ENCODE results near the gene DPP6. TPM values are rescaled to one million over a fixed set of nuclear protein-coding genes. Genes with fewer than 3 reads are reported as not detected.

The DPP6 gene
- total RNA-seq, 3 donors from 2014 or later: 0.59 to 0.98 TPM; not detected in 1

DNA sequence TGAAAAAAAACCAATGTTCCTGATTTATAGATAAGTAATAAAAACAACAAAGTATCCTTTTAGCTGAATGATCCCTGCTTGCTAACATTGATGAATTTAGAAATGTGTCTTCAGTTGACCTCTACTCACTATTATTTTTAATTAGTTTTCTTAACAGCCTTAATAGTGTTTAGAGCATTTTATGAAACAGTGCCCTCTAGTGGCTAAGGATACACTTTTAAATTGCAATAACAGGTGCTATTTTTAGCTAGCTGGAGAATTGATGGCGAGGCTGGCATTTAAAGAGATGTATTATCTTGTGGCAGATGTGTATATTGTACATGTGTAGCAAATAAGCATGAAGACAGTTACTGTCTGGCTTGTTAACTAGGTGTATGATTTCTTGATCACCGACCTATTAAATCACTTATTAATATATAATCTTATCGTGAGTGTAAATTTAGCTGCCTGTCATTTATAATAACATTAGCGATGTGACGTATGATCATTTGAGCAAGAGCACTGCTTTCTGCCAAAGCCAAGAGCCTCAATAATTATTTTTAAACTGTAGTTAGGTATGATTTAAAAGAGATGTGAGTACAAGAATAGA, 451.9 kb downstream of the DPP6 start:
- Histone ChIP-seq H3K9me3 (peaks cover 0 to 5% of the 10 kb centered on the region in 2 donors), H3K4me3 (no peak overlapping the region), H3K27ac (no peak overlapping the region), H3K4me1 (no peaks in the 10 kb centered on the region), H3K36me3 (no peaks in the 10 kb centered on the region), H3K27me3 (no peaks in the 10 kb centered on the region)
- DNase-seq (ENCODE audit: low spot score in 2 of 2): no peak
- TF ChIP-seq CTCF (IDR thresholded peaks at IDR 0.05) (peak in 2 of 3 donors; percentile 23 to 43), POLR2AphosphoS5 (IDR thresholded peaks at IDR 0.05) (no peak), POLR2A (IDR thresholded peaks at IDR 0.05) (no peak)
- intact Hi-C loops (cut with DNase I; ENCODE audit: low total_unique reads): no loop called here

GRCh38 chr7:154504918-154505317, 452.7 kb downstream of the DPP6 start:
- intact Hi-C loops (cut with DNase I; ENCODE audit: low total_unique reads): no loop called here

DNA sequence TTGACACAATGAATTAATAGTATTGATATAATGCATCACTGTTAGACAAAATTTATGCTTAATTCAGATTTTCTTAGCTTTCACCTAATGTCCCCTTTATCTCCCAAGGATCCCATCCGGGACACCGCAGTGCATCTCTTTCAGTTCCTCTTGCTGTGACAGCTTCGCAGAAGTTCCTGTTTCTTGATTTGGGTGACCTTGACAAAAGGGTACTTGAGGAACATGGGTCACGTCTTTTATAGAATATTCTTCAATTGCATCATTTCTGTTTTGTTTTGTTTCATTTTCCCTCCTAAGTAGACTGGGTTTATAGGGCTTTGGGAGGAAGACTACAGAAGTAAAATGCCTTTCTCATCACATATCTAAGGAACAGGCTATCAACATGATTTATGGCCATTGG, 453.2 kb downstream of the DPP6 start:
- DNase-seq (ENCODE audit: low spot score in 2 of 2): no peak
- H3K9me3 ChIP-seq: peaks cover 0 to 5% of the 10 kb centered on the region in 2 donors
- intact Hi-C loops (cut with DNase I; ENCODE audit: low total_unique reads): no loop called here
- no peak overlapping the region for H3K27ac ChIP-seq
- no peak overlapping the region for H3K4me3 ChIP-seq
- H3K27me3 ChIP-seq: no peaks in the 10 kb centered on the region
- no peaks in the 10 kb centered on the region for H3K36me3 ChIP-seq
- H3K4me1 ChIP-seq: no peaks in the 10 kb centered on the region
- no peak for TF ChIP-seq POLR2A (IDR thresholded peaks at IDR 0.05)
- no peak for TF ChIP-seq CTCF (IDR thresholded peaks at IDR 0.05)
- no peak for TF ChIP-seq POLR2AphosphoS5 (IDR thresholded peaks at IDR 0.05)

More at GRCh38 chr7:154504918-154505317, 452.7 kb downstream of the DPP6 start:
- peaks cover 0 to 5% of the 10 kb centered on the region in 2 donors for H3K9me3 ChIP-seq
- no peaks in the 10 kb centered on the region for H3K27me3 ChIP-seq
- no peaks in the 10 kb centered on the region for H3K4me1 ChIP-seq
- no peak for DNase-seq (ENCODE audit: low spot score in 2 of 2)
- no peak overlapping the region for H3K4me3 ChIP-seq
- TF ChIP-seq POLR2AphosphoS5 (IDR thresholded peaks at IDR 0.05): no peak
- no peaks in the 10 kb centered on the region for H3K36me3 ChIP-seq
- H3K27ac ChIP-seq: no peak overlapping the region

DNA sequence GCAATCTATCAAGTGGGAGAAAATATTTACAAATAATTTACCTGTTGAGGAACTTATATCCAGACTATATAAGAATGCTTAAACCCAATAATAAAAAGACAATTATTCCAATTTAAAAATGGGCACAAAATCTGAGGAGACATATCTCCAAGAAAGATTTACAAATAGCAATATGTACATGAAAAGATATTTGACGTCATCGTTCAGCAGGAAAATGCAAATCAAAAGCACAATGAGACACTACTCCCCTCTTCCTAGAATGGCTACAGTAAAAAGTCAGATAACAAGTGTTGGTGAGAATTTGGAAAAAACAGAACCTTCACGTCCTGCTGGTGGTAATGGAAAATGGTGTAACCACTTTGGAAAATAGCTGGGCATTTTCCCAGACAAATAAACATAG, 457.0 kb downstream of the DPP6 start:
- H3K9me3 ChIP-seq: no peaks in the 10 kb centered on the region
- intact Hi-C loops (cut with DNase I; ENCODE audit: low total_unique reads): no loop called here
- DNase-seq (ENCODE audit: low spot score in 2 of 2): no peak
- no peaks in the 10 kb centered on the region for H3K27me3 ChIP-seq
- no peak overlapping the region for H3K4me3 ChIP-seq
- no peak overlapping the region for H3K27ac ChIP-seq
- no peak for TF ChIP-seq CTCF (IDR thresholded peaks at IDR 0.05)
- no peak for TF ChIP-seq POLR2A (IDR thresholded peaks at IDR 0.05)
- TF ChIP-seq POLR2AphosphoS5 (IDR thresholded peaks at IDR 0.05): no peak
- no peaks in the 10 kb centered on the region for H3K36me3 ChIP-seq
- H3K4me1 ChIP-seq: no peaks in the 10 kb centered on the region

DNA sequence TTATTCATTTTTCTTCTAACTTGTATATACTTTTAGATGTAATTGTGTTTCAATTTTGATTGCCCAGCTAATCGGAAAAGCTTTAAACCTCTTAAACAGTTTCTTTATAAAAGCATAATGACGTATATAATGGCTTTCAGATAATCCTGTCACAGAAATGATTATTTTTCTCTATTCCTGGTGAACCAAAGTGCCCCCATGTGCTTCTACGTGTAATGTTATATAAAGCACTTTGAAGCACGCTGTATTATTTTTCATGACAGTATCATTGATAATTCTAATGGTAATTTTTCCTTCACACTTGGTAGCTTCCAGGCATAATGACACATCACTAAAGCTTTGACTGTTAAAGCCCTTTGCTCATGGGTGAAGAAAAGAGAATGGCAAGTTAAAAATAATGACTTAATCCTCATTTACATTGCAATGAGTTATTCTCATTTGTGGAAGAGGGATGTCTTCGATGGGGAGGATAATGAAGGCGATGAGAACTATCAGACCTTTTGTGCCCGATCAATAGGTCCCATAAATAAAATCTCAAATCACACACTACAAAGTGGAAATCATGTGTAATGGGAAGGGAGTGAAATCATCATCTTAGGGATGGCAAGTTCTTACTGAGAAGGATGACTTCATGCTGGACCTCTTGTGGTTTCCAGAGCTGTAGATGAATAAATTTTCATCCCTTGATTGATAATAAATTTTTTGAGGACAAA, 460.1 kb downstream of the DPP6 start:
- Histone ChIP-seq H3K27ac (no peak overlapping the region), H3K4me1 (no peaks in the 10 kb centered on the region), H3K4me3 (no peak overlapping the region), H3K36me3 (no peaks in the 10 kb centered on the region), H3K27me3 (no peaks in the 10 kb centered on the region), H3K9me3 (no peaks in the 10 kb centered on the region)
- TF ChIP-seq CTCF (IDR thresholded peaks at IDR 0.05) (no peak), POLR2AphosphoS5 (IDR thresholded peaks at IDR 0.05) (no peak), POLR2A (IDR thresholded peaks at IDR 0.05) (no peak)
- intact Hi-C loops (cut with DNase I; ENCODE audit: low total_unique reads): no loop called here
- no peak for DNase-seq (ENCODE audit: low spot score in 2 of 2)
